Subcutaneous abdominal adipose tissue (tissue), 5 donors: ENCODE results near the gene KDM2B.

Experiments used
- H3K27ac ChIP-seq: one replicate; pipeline ENCODE4 v1.7.0; 2013; ENCODE audit warnings: low read depth, mild to moderate bottlenecking, inconsistent platforms, low read length, moderate library complexity
- H3K27me3 ChIP-seq, 5 donors: one replicate each; pipeline ENCODE4 v1.7.0; 2013; ENCODE audit warnings: low read length in 5 of 5, inconsistent platforms in 1 of 5; ENCODE audit not compliant: control insufficient read depth in 5 of 5, insufficient read depth in 4 of 5
- H3K36me3 ChIP-seq, 5 donors: one replicate each; pipeline ENCODE4 v1.7.0; 2013; ENCODE audit warnings: low read length in 5 of 5; ENCODE audit not compliant: control insufficient read depth in 5 of 5, insufficient read depth in 5 of 5
- H3K4me1 ChIP-seq, 5 donors: one replicate each; pipeline ENCODE4 v1.7.0; 2013; ENCODE audit warnings: low read length in 5 of 5, mild to moderate bottlenecking in 3 of 5, moderate library complexity in 1 of 5; ENCODE audit not compliant: control insufficient read depth in 5 of 5, insufficient read depth in 5 of 5
- H3K4me3 ChIP-seq, 5 donors: one replicate each; pipeline ENCODE4 v1.7.0; 2013; ENCODE audit warnings: low read length in 5 of 5, low read depth in 1 of 5
- H3K9ac ChIP-seq, 5 donors: one replicate each; pipeline ENCODE4 v1.7.0; 2013; ENCODE audit warnings: low read length in 5 of 5, mild to moderate bottlenecking in 4 of 5, moderate library complexity in 3 of 5
- H3K9me3 ChIP-seq, 5 donors: one replicate each; pipeline ENCODE4 v1.7.0; 2013; ENCODE audit warnings: low read length in 5 of 5; ENCODE audit not compliant: control insufficient read depth in 5 of 5
- donor health status: healthy.
- donor health status: healthy.
- donor health status: healthy.
- donor health status: healthy.
- donor health status: healthy.

The KDM2B gene

GRCh38 chr12:121440768-121441167, 140.1 kb downstream of the KDM2B start:
- Histone ChIP-seq H3K4me3 (no peak overlapping the region), H3K27ac (no peak overlapping the region), H3K4me1 (peaks cover 0 to 11% (median 2%) of the 10 kb centered on the region in 5 donors), H3K9me3 (no peaks in the 10 kb centered on the region), H3K36me3 (peaks cover 0 to 76% (median 48%) of the 10 kb centered on the region in 5 donors), H3K27me3 (no peaks in the 10 kb centered on the region), H3K9ac (no peak overlapping the region)

GRCh38 chr12:121439715-121440114, 141.1 kb downstream of the KDM2B start:
- Histone ChIP-seq H3K9me3 (no peaks in the 10 kb centered on the region), H3K27me3 (no peaks in the 10 kb centered on the region), H3K27ac (no peak overlapping the region), H3K9ac (no peak overlapping the region), H3K4me1 (peaks cover 0 to 11% (median 2%) of the 10 kb centered on the region in 5 donors), H3K36me3 (peaks cover 0 to 75% (median 54%) of the 10 kb centered on the region in 5 donors), H3K4me3 (no peak overlapping the region)

- Histone ChIP-seq H3K27ac (no peak overlapping the region), H3K9ac (no peak overlapping the region), H3K36me3 (peaks cover 0 to 72% (median 51%) of the 10 kb centered on the region in 5 donors), H3K27me3 (no peaks in the 10 kb centered on the region), H3K4me1 (peaks cover 0 to 7% (median 2%) of the 10 kb centered on the region in 5 donors), H3K4me3 (no peak overlapping the region), H3K9me3 (no peaks in the 10 kb centered on the region)
Measured at GRCh38 chr12:121438905-121439304, 141.9 kb downstream of the KDM2B start.

- no peak overlapping the region for H3K4me3 ChIP-seq
- no peaks in the 10 kb centered on the region for H3K4me1 ChIP-seq
- H3K9ac ChIP-seq = no peak overlapping the region
- H3K27ac ChIP-seq = no peak overlapping the region
- peaks cover 0 to 75% (median 53%) of the 10 kb centered on the region in 5 donors for H3K36me3 ChIP-seq
- H3K27me3 ChIP-seq = no peaks in the 10 kb centered on the region
- no peaks in the 10 kb centered on the region for H3K9me3 ChIP-seq
Measured at GRCh38 chr12:121436706-121437105, 144.1 kb downstream of the KDM2B start.

GRCh38 chr12:121432740-121433480, 147.9 kb downstream of the KDM2B start:
- Histone ChIP-seq H3K9me3 (no peaks in the 10 kb centered on the region), H3K9ac (no peak overlapping the region), H3K27me3 (no peaks in the 10 kb centered on the region), H3K4me1 (peaks cover 0 to 5% (median 3%) of the 10 kb centered on the region in 5 donors), H3K36me3 (peaks cover 18 to 75% (median 53%) of the 10 kb centered on the region in 5 donors), H3K4me3 (no peak overlapping the region), H3K27ac (no peak overlapping the region)

- peaks cover 18 to 75% (median 66%) of the 10 kb centered on the region in 5 donors for H3K36me3 ChIP-seq
- H3K9me3 ChIP-seq = no peaks in the 10 kb centered on the region
- no peak overlapping the region for H3K9ac ChIP-seq
- H3K4me1 ChIP-seq = peaks cover under 1 to 11% (median 9%) of the 10 kb centered on the region in 5 donors
- H3K27ac ChIP-seq = no peak overlapping the region
- no peaks in the 10 kb centered on the region for H3K27me3 ChIP-seq
- H3K4me3 ChIP-seq = no peak overlapping the region
Measured at GRCh38 chr12:121430833-121431415, 149.9 kb downstream of the KDM2B start.

GRCh38 chr12:121428883-121429282, 151.9 kb downstream of the KDM2B start:
- H3K36me3 ChIP-seq = peaks cover 18 to 78% (median 73%) of the 10 kb centered on the region in 5 donors
- no peaks in the 10 kb centered on the region for H3K27me3 ChIP-seq

GRCh38 chr12:121427556-121428050, 153.2 kb downstream of the KDM2B start:
- no peak overlapping the region for H3K27ac ChIP-seq
- H3K9me3 ChIP-seq = peaks cover 0 to 10% (median 0%) of the 10 kb centered on the region in 5 donors
- peaks cover 18 to 81% (median 78%) of the 10 kb centered on the region in 5 donors for H3K36me3 ChIP-seq
- H3K27me3 ChIP-seq = no peaks in the 10 kb centered on the region
- peaks cover 2 to 20% (median 11%) of the 10 kb centered on the region in 5 donors for H3K4me1 ChIP-seq
- H3K9ac ChIP-seq = no peak overlapping the region
- H3K4me3 ChIP-seq = no peak overlapping the region

More at GRCh38 chr12:121428883-121429282, 151.9 kb downstream of the KDM2B start:
- H3K4me1 ChIP-seq = peaks cover 2 to 20% (median 11%) of the 10 kb centered on the region in 5 donors
- peaks cover 0 to 9% (median 0%) of the 10 kb centered on the region in 5 donors for H3K9me3 ChIP-seq
- no peak overlapping the region for H3K27ac ChIP-seq
- H3K9ac ChIP-seq = no peak overlapping the region
- H3K4me3 ChIP-seq = no peak overlapping the region

GRCh38 chr12:121424624-121424975, 156.2 kb downstream of the KDM2B start:
- H3K36me3 ChIP-seq = peaks cover 24 to 74% (median 70%) of the 10 kb centered on the region in 5 donors
- H3K4me3 ChIP-seq = peak overlapping the region in 1 of 5 donors; percentile 21
- H3K9me3 ChIP-seq = peaks cover 0 to 10% (median 0%) of the 10 kb centered on the region in 5 donors
- no peak overlapping the region for H3K27ac ChIP-seq
- no peak overlapping the region for H3K9ac ChIP-seq
- no peaks in the 10 kb centered on the region for H3K27me3 ChIP-seq
- H3K4me1 ChIP-seq = peaks cover 0 to 18% (median 6%) of the 10 kb centered on the region in 5 donors
